Pancreas (tissue), 10 donors: ENCODE results near the gene DUSP21. TPM values are rescaled to one million over a fixed set of nuclear protein-coding genes. Genes with fewer than 3 reads are reported as not detected.
A peak's percentile ranks its signal among the peaks of the same experiment; 100 is the strongest.

Experiments
- ATAC-seq, 4 donors: fragments of 200-7000 bp; cut with Tn5 transposase; one replicate each; pipeline versions ENCODE4 v1.8.0 to v1.9.1; 2020; ENCODE audit warnings: mild to moderate bottlenecking in 4 of 4, moderate library complexity in 4 of 4
- DNase-seq, 6 donors: peaks; one replicate each; pipeline ENCODE4 v3.0.0-alpha.2; 2020
- FAIRE-seq: peaks from 2 replicates; lab custom pipeline; 2012; peaks lifted over from hg19 to GRCh38; lab: Jason Lieb, UNC
- H3K27ac ChIP-seq, 4 donors: fragments of 200-600 bp; sonication (generic); 1 replicate in 3 of 4; 2 replicates in 1 of 4; pipeline versions ENCODE4 v1.5.0 to v1.8.0; 2020
- H3K27me3 ChIP-seq, 4 donors: fragments of 200-600 bp; one replicate each; pipeline ENCODE4 v1.8.0; 2021
- H3K36me3 ChIP-seq, 3 donors: fragments of 200-600 bp; sonication (generic) in 1 of 3; one replicate each; pipeline versions ENCODE4 v1.5.0 to v1.8.0; 2020 to 2021
- H3K4me1 ChIP-seq, 3 donors: fragments of 200-600 bp; one replicate each; pipeline ENCODE4 v1.8.0; 2021
- H3K4me3 ChIP-seq, 4 donors: fragments of 200-600 bp; sonication (generic) in 2 of 4; one replicate each; pipeline versions ENCODE4 v1.5.0 to v1.8.0; 2020 to 2021
- H3K9me3 ChIP-seq, 4 donors: fragments of 200-600 bp; one replicate each; pipeline ENCODE4 v1.8.0; 2021
- WGBS, 2 donors: extraction: QIAGEN DNeasy Blood & Tissue Kit; methylation state at CpG; one replicate each; pipeline ENCODE4 v1.1.7; 2013; 5-methylcytosine and 5-hydroxymethylcytosine counted together
- intact Hi-C, 3 donors: fragments of 100-400 bp; cut with DNase I; formaldehyde crosslinking; loops; one replicate each; pipeline versions ENCODE4 v1.11.1 to v1.14.2; 2022
- polyA plus RNA-seq, 2 donors: library from polyadenylated mRNA; stranded (reverse); fragments of 200-250 nt; gene quantifications; one replicate each; pipeline ENCODE4 v1.2.3, GENCODE V29; 2013
- total RNA-seq, 6 donors: library from RNA; stranded (reverse); fragmentation: NEBNext Ultra II Directional in 4 of 6; extraction: Animal tissue kit (Norgen Biotek cat#: 25700) in 4 of 6; gene quantifications; one replicate each; pipeline versions ENCODE4 v1.2.1 to v1.2.4, GENCODE V29; 2021 to 2023
- TF ChIP-seq, protein P1 (sequence below), 4 donors: fragments of 200-600 bp; sonication (generic) in 3 of 4; IDR thresholded peaks; one replicate each; pipeline versions ENCODE4 v1.5.0 to v1.8.0; 2021; ENCODE audit warnings: antibody characterized with exemption in 4 of 4
- donor health status: healthy with polysubstance abuse.
- donor health status: DM: no; HTN: no; CAD: no; lungs with moderate emphysema.
- donor health status: DM: no; HTN: no; CAD: no.
- donor health status: control.
- donor health status: control.
- donor health status: Bipolar disorder and iron deficiency.
- donor health status: DM: yes; HTN: yes; CAD: no.
- donor health status: DM: no; HTN: no; CAD: no.
- donor health status: DM: no; HTN: no; CAD: no.
- donor health status: DM: yes; HTN: yes; CAD: no.

The DUSP21 gene
- total RNA-seq = not detected
- not detected for polyA plus RNA-seq

DNA sequence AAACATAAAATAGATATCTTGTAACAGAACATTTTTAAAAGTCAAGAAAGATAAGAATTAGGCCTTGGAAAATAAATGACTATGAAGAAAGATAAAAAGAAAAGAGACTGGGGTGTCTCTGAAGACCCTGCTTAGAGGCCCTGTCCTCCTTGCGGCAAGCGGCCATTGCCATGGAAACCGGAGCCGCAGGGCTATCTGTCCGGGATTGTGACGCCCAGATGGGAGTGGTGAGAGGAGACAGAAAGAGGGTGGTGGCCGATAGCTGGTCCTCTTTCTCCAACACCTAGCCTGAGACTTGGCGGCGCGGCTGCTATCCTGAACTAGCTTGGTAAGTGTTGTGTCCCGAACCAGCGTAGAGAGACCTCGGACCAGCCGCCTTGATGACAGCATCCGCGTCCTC, at the start of gene DUSP21:
TSS of gene DUSP21 (plus strand) at position 269 of the 400 bp plus-strand sequence. CDS start at position 381, 112 bp downstream.
- no peak for ATAC-seq
- no peaks in the 10 kb centered on the region for H3K36me3 ChIP-seq
- intact Hi-C loops = no loop called here
- no peak for DNase-seq
- H3K9me3 ChIP-seq = no peaks in the 10 kb centered on the region
- TF ChIP-seq, protein P1, sequence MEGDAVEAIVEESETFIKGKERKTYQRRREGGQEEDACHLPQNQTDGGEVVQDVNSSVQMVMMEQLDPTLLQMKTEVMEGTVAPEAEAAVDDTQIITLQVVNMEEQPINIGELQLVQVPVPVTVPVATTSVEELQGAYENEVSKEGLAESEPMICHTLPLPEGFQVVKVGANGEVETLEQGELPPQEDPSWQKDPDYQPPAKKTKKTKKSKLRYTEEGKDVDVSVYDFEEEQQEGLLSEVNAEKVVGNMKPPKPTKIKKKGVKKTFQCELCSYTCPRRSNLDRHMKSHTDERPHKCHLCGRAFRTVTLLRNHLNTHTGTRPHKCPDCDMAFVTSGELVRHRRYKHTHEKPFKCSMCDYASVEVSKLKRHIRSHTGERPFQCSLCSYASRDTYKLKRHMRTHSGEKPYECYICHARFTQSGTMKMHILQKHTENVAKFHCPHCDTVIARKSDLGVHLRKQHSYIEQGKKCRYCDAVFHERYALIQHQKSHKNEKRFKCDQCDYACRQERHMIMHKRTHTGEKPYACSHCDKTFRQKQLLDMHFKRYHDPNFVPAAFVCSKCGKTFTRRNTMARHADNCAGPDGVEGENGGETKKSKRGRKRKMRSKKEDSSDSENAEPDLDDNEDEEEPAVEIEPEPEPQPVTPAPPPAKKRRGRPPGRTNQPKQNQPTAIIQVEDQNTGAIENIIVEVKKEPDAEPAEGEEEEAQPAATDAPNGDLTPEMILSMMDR (IDR thresholded peaks at IDR 0.05) = no peak
- H3K27me3 ChIP-seq = no peaks in the 10 kb centered on the region
- 93 to 96% methylated on average over 16 of the region's 16 CpGs for WGBS, 2 donors
- no peak within 1 kb of the TSS for H3K27ac ChIP-seq
- no peaks in the 10 kb centered on the region for H3K4me1 ChIP-seq
- H3K4me3 ChIP-seq = no peak within 1 kb of the TSS
- FAIRE-seq = no peak

DNA sequence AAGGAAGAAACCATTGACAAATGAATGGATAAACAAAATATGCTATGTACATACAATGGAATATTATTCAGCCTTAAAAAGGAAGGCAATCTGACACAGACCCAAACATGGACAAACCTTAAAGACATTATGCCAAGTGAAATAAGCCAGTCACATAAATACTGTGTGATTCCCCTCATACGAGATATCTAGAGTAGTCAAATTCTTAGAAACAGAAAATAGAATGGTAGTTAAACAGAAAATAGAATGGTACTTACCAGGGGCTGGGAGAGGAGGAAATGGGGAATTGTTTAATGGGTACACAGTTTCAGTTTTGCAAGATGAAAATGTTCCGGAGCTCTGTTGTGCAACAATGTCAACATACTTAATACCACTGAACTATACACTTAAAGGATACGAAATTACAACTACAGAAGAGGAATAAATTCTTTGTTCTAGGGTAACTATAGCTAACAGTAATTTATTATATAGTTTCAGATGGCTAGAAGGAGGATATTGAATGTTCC, 47.8 kb upstream of the DUSP21 start:
- no peaks in the 10 kb centered on the region for H3K9me3 ChIP-seq
- DNase-seq = no peak
- no peaks in the 10 kb centered on the region for H3K27me3 ChIP-seq
- H3K4me1 ChIP-seq = no peaks in the 10 kb centered on the region
- no peak for FAIRE-seq
- H3K27ac ChIP-seq = no peak overlapping the region
- intact Hi-C loops = no loop called here
- TF ChIP-seq, protein P1 (IDR thresholded peaks at IDR 0.05) = no peak
- no peaks in the 10 kb centered on the region for H3K36me3 ChIP-seq
- no peak overlapping the region for H3K4me3 ChIP-seq
- 68 to 74% methylated on average over 3 of the region's 3 CpGs for WGBS, 2 donors
- ATAC-seq = no peak

DNA sequence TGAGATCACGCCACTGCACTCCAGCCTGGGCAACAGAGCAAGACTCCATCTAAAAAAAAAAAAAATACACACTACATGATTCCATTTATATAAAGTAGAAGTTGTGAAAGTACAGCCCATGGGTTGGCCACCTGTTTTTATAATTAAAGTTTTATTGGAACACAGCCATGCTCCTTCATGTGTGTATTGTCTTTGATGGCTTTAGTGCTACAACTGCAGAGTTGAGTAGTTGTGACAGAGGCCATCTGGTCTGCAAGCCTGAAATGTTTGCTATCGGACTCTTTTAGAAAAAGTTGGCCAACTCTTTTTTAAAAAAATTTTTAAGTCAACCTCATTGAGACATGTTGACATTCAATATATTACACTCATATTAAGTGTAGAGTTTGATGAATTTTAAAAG, 41.2 kb upstream of the DUSP21 start:
- no peaks in the 10 kb centered on the region for H3K27me3 ChIP-seq
- no peak for FAIRE-seq

DNA sequence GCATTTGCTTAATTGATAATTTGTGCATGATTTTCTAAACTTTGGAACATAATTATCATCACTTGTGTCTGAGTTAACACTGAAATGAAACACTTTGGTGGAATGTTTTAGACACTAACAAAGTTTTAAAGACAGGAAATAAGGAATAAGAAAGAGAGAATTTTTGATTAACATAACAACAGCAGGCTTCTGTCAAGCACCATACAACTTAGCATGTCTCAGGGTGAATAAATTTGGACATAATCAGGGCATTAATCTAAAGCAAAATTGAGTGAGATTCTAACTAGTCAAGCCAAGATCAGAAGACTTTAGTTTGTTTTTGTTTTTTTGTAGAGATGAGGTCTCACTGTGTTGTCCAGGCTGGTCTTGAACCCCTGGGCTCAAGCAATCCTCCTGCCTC, 28.1 kb upstream of the DUSP21 start:
- intact Hi-C loops = no loop called here
- ATAC-seq (no peak), DNase-seq (no peak), FAIRE-seq (no peak)
- Histone ChIP-seq H3K27me3 (no peaks in the 10 kb centered on the region), H3K9me3 (no peaks in the 10 kb centered on the region), H3K27ac (no peak overlapping the region), H3K4me3 (no peak overlapping the region), H3K36me3 (no peaks in the 10 kb centered on the region), H3K4me1 (no peaks in the 10 kb centered on the region)
- TF ChIP-seq, protein P1 (IDR thresholded peaks at IDR 0.05) = no peak

More for the DNA sequence above, 41.2 kb upstream of the DUSP21 start:
- intact Hi-C loops = no loop called here
- WGBS, 2 donors = 87 to 95% methylated on average over 2 of the region's 2 CpGs
- no peaks in the 10 kb centered on the region for H3K9me3 ChIP-seq
- ATAC-seq (no peak), DNase-seq (no peak)
- H3K4me3 ChIP-seq = no peak overlapping the region
- H3K36me3 ChIP-seq = no peaks in the 10 kb centered on the region
- no peaks in the 10 kb centered on the region for H3K4me1 ChIP-seq
- TF ChIP-seq, protein P1 (IDR thresholded peaks at IDR 0.05) = no peak
- H3K27ac ChIP-seq = no peak overlapping the region

DNA sequence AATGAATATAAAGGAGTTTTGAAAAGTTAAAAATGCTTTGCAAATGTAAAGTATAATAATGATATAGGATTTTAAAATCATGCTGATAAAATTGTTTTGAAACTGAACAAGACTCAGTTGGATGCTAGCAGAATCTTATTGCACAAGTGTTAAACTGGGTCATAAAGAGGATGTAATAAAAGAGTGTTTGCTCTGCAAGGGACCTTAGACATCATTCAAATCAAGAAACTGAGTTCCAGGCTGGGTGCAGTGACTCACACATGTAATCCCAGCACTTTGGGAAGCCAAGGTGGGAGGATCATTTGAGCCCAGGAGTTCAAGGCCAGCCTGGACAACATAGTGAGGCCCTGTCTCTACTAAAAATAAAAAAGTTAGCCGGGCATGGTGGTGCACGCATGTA, 27.5 kb upstream of the DUSP21 start:
- 87 to 91% methylated on average over 2 of the region's 2 CpGs for WGBS, 2 donors
- Histone ChIP-seq H3K27me3 (no peaks in the 10 kb centered on the region), H3K4me3 (no peak overlapping the region), H3K4me1 (no peaks in the 10 kb centered on the region), H3K36me3 (no peaks in the 10 kb centered on the region), H3K27ac (no peak overlapping the region), H3K9me3 (no peaks in the 10 kb centered on the region)
- ATAC-seq = no peak
- peak; percentile 81 for FAIRE-seq
- intact Hi-C loops = no loop called here
- TF ChIP-seq, protein P1 (IDR thresholded peaks at IDR 0.05) = no peak
- no peak for DNase-seq
